Bronchial epithelial cell (primary cell): ENCODE measurements around the gene CELF4. TPM values are rescaled to one million over a fixed set of nuclear protein-coding genes. Genes with fewer than 3 reads are reported as not detected.

Experiments used
- DNase-seq: peaks from one replicate; pipeline ENCODE4 v3.0.0-alpha.2; 2010; ENCODE audit warnings: low read depth
- FAIRE-seq: peaks from 2 replicates; lab custom pipeline; 2011; peaks lifted over from hg19 to GRCh38; lab: Jason Lieb, UNC
- H3K27me3 ChIP-seq: 2 replicates; pipeline ENCODE4 v1.5.1; 2011; ENCODE audit warnings: low read length; ENCODE audit not compliant: control insufficient read depth, insufficient read depth
- H3K36me3 ChIP-seq: 2 replicates; pipeline ENCODE4 v1.5.1; 2011; ENCODE audit warnings: low read length; ENCODE audit not compliant: control insufficient read depth, insufficient read depth
- H3K4me3 ChIP-seq: 2 replicates; pipeline ENCODE4 v1.5.1; 2011; ENCODE audit warnings: mild to moderate bottlenecking, low read depth, low read length, control low read depth
- total RNA-seq: library from RNA; depleted of rRNA; stranded (reverse); fragments of >200 nt; gene quantifications from 2 replicates; pipeline ENCODE4 v1.2.1, GENCODE V29; 2014
- TF ChIP-seq, protein P1 (sequence below): IDR thresholded peaks from 2 replicates; pipeline ENCODE4 v1.5.1; 2011; ENCODE audit warnings: mild to moderate bottlenecking, moderate library complexity, low read length, control low read depth, inconsistent platforms; ENCODE audit not compliant: insufficient read depth, severe bottlenecking

Gene CELF4
- total RNA-seq, 1 donor from 2014 or later: not detected

DNA sequence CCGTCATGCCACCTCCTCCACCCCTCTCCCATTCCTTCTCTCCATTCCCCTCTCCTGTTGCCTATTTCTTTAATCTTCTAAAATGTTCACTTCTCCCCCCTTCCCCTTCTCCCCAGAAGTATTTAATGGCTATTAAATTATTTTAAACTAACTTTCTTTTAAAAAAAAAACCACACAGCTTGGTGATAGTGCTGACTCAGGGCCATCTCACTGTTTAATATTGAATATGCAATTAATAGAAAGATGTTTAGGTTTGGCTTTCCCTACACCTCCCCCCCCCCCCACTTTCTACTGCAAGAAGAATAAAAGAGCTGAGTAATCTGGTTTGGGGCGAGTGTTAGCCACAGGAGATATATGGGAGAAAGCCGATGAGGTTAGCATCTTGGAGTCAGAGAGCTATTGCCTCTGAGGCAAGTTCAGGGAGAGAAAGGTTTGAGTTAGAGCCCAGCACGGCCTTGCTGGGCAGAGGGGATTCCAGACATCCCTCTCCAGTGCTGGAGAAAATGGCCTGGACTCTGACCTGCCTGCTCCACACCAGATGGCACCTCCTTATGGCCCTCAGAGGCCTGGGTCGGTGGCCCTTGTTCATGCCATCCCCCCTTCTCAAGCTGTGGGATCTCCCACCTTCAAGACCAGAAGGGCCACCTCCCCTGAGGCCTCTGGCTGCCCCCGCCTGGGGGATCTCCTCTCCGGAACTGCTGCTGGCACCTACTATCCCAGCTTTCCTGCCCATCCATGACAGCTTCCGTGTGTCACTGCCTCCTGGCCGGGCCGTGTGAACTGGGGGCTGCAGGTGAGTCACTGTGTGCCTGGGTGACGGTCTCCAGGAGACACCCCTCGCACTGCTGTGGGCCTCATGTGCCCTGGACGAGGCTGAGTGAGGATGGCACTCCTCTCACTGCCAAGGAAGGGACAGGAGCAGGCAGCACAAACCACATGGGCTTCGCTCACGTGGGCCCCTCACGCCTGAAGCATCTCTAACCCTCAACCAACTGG is 246.9 kb downstream of the CELF4 start:
- H3K4me3 ChIP-seq: no peak overlapping the region
- TF ChIP-seq, protein P1, sequence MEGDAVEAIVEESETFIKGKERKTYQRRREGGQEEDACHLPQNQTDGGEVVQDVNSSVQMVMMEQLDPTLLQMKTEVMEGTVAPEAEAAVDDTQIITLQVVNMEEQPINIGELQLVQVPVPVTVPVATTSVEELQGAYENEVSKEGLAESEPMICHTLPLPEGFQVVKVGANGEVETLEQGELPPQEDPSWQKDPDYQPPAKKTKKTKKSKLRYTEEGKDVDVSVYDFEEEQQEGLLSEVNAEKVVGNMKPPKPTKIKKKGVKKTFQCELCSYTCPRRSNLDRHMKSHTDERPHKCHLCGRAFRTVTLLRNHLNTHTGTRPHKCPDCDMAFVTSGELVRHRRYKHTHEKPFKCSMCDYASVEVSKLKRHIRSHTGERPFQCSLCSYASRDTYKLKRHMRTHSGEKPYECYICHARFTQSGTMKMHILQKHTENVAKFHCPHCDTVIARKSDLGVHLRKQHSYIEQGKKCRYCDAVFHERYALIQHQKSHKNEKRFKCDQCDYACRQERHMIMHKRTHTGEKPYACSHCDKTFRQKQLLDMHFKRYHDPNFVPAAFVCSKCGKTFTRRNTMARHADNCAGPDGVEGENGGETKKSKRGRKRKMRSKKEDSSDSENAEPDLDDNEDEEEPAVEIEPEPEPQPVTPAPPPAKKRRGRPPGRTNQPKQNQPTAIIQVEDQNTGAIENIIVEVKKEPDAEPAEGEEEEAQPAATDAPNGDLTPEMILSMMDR: no peak
- DNase-seq (no peak), FAIRE-seq (no peak)
- H3K27me3 ChIP-seq: peaks cover 2% of the 10 kb centered on the region
- no peaks in the 10 kb centered on the region for H3K36me3 ChIP-seq

DNA sequence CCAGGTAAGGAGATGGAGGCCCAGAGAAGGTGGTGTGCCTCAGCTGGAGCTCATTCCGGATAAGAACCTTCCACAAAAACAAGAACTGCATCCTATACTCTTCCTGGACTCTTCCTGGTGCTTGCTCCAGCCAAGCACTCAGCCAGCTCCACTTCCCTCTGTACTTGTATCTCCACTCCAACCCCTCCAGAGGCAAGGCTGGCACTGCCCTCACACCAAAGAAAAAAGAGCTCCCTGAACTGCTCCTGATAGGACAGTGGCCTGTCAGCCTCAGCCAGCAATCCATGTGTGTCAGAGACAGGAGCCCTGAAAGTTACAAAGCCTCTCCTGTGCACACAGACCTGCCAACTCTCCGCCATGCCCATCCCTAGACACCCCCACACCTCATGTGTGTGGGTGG is 248.1 kb downstream of the CELF4 start:
- TF ChIP-seq, protein P1: no peak
- H3K27me3 ChIP-seq: peaks cover 2% of the 10 kb centered on the region
- no peak overlapping the region for H3K4me3 ChIP-seq
- H3K36me3 ChIP-seq: no peaks in the 10 kb centered on the region
- FAIRE-seq (no peak), DNase-seq (no peak)

DNA sequence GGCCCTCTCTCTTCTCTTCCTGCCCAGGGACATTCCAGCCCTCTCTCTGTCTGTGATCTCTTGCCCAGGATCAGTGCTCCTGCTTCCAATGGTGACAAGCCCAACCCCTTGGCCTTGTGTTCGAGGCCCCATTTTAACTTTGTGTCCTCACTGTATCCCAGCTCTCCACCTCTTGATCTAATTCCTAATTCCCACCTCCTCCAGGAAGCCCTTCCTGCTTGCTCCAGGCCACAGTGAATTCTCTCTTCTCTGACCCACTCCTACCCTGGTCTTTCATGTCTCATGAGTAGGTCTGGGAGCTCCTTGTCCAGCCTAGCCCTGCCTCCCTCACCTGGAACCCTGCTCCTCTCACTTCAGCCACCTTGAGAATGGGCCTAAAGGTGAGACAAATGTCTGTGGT is 249.1 kb downstream of the CELF4 start:
- Histone ChIP-seq H3K36me3 (no peaks in the 10 kb centered on the region), H3K4me3 (no peak overlapping the region), H3K27me3 (peaks cover 2% of the 10 kb centered on the region)
- FAIRE-seq (no peak), DNase-seq (no peak)
- TF ChIP-seq, protein P1: no peak

DNA sequence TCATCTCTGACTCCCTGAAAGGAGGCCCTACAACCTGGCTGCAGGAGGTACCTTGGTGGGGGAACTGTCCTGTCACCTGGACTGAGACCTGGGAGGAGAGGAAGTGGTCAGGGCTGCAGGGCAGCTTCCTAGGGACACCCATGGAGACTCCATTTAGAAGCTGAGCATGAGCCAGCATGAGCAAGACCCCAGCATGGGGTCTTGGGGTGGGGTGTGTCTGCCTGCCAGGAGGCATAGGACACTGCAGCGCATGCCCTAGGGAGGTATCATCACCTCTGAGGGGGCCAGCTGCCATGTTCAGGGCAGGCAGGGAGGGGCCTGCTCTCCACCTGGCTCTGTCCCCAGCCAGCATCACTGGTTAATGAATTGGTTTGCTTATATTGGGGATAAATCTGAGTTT is 249.7 kb downstream of the CELF4 start:
- Histone ChIP-seq H3K27me3 (no peaks in the 10 kb centered on the region), H3K4me3 (no peak overlapping the region), H3K36me3 (no peaks in the 10 kb centered on the region)
- TF ChIP-seq, protein P1: no peak
- FAIRE-seq: no peak
- DNase-seq: no peak

DNA sequence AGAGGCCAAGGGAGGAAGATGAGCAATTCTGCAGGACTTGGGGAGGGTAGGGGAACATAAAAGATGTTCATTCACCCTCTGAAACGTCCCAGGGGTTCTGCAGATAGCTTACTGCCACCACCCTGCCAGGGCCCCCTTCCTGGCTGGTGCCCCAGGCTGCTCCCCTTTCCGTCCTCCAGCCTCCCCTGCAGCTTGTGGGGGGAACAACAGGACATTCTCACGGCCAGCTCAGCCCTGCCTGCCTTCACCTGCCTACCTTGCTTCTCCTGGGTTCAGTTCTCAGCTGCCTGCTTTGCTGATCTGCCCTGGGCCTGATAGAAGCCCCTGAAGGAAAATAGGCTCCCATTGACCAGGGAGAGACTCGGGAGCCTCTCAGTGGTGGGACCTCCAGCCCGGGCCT is 251.1 kb downstream of the CELF4 start:
- DNase-seq (no peak), FAIRE-seq (no peak)
- TF ChIP-seq, protein P1: no peak
- no peaks in the 10 kb centered on the region for H3K36me3 ChIP-seq
- no peaks in the 10 kb centered on the region for H3K27me3 ChIP-seq
- no peak overlapping the region for H3K4me3 ChIP-seq
